ENCODE measurements around the gene LEF1. TPM values are rescaled to one million over a fixed set of nuclear protein-coding genes. Genes with fewer than 3 reads are reported as not detected.
A peak's percentile ranks its signal among the peaks of the same experiment; 100 is the strongest.

LEF1 gene
- total and polyA plus RNA-seq, 8 donors: 4.1 to 49.4 (median 33.8) TPM

GRCh38 chr4:108060686-108061321 lies 107.9 kb downstream of the LEF1 start:
- TF ChIP-seq, protein P1, sequence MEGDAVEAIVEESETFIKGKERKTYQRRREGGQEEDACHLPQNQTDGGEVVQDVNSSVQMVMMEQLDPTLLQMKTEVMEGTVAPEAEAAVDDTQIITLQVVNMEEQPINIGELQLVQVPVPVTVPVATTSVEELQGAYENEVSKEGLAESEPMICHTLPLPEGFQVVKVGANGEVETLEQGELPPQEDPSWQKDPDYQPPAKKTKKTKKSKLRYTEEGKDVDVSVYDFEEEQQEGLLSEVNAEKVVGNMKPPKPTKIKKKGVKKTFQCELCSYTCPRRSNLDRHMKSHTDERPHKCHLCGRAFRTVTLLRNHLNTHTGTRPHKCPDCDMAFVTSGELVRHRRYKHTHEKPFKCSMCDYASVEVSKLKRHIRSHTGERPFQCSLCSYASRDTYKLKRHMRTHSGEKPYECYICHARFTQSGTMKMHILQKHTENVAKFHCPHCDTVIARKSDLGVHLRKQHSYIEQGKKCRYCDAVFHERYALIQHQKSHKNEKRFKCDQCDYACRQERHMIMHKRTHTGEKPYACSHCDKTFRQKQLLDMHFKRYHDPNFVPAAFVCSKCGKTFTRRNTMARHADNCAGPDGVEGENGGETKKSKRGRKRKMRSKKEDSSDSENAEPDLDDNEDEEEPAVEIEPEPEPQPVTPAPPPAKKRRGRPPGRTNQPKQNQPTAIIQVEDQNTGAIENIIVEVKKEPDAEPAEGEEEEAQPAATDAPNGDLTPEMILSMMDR (IDR thresholded peaks at IDR 0.05): no peak
- intact Hi-C loops (cut with DNase I): no loop called here
- DNase-seq: no peak
- no peak for ATAC-seq
- Histone ChIP-seq H3K27me3 (no peaks in the 10 kb centered on the region), H3K9me3 (no peaks in the 10 kb centered on the region), H3K4me1 (no peaks in the 10 kb centered on the region), H3K27ac (no peak overlapping the region), H3K4me3 (no peak overlapping the region), H3K36me3 (no peaks in the 10 kb centered on the region)

- ATAC-seq: peak; percentile 72
- H3K9me3 ChIP-seq: no peaks in the 10 kb centered on the region
- no peaks in the 10 kb centered on the region for H3K36me3 ChIP-seq
- TF ChIP-seq, protein P1 (IDR thresholded peaks at IDR 0.05): no peak
- H3K27ac ChIP-seq: no peak overlapping the region
- H3K27me3 ChIP-seq: no peaks in the 10 kb centered on the region
- H3K4me1 ChIP-seq: no peaks in the 10 kb centered on the region
- H3K4me3 ChIP-seq: no peak overlapping the region
- intact Hi-C loops (cut with DNase I): no loop called here
- peak in 1 of 4 donors; percentile 59 for DNase-seq
These were observed 108.6 kb downstream of the LEF1 start for GRCh38 chr4:108060164-108060563.

GRCh38 chr4:108058685-108059440 lies 109.9 kb downstream of the LEF1 start:
- DNase-seq (no peak), ATAC-seq (no peak)
- H3K27me3 ChIP-seq: no peaks in the 10 kb centered on the region
- H3K4me3 ChIP-seq: no peak overlapping the region
- intact Hi-C loops (cut with DNase I): no loop called here
- no peak overlapping the region for H3K27ac ChIP-seq
- H3K9me3 ChIP-seq: no peaks in the 10 kb centered on the region
- TF ChIP-seq, protein P1 (IDR thresholded peaks at IDR 0.05): no peak
- no peaks in the 10 kb centered on the region for H3K36me3 ChIP-seq
- no peaks in the 10 kb centered on the region for H3K4me1 ChIP-seq

- Histone ChIP-seq H3K27me3 (no peaks in the 10 kb centered on the region), H3K4me3 (no peak overlapping the region), H3K36me3 (no peaks in the 10 kb centered on the region), H3K9me3 (no peaks in the 10 kb centered on the region), H3K27ac (no peak overlapping the region), H3K4me1 (no peaks in the 10 kb centered on the region)
- intact Hi-C loops (cut with DNase I): no loop called here
- no peak for ATAC-seq
- TF ChIP-seq, protein P1 (IDR thresholded peaks at IDR 0.05): no peak
- no peak for DNase-seq
These were observed 112.3 kb downstream of the LEF1 start for GRCh38 chr4:108056418-108056817.

- Histone ChIP-seq H3K27me3 (no peaks in the 10 kb centered on the region), H3K4me3 (no peak overlapping the region), H3K4me1 (no peaks in the 10 kb centered on the region), H3K27ac (no peak overlapping the region), H3K36me3 (no peaks in the 10 kb centered on the region), H3K9me3 (no peaks in the 10 kb centered on the region)
- TF ChIP-seq, protein P1 (IDR thresholded peaks at IDR 0.05): no peak
- ATAC-seq: no peak
- DNase-seq: no peak
- intact Hi-C loops (cut with DNase I): no loop called here
These were observed 112.9 kb downstream of the LEF1 start for GRCh38 chr4:108055787-108056186.

Measured in left lung (tissue), 10 donors.